ENCODE results near the gene SSNA1.

DNA sequence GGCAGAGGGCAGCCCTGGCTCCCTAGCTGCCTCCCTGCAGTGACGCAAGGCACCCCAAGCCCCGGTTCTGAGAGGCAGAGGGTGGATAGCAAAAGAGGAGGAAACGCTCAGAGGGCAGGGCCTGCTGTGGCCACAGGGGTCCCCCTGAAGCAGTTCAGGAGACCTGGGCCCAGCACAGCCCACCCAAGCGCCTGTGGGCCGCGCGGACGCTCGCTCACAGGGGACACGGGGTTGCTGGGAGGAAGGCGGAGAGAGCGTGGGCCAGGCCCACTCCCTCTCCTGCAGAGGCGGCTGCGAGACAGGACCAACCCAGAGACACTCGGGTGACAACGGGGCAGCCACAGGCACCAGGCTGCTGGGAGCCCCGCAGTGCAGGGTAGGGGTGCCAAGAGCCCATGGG is 8.7 kb upstream of the SSNA1 start:
- TF ChIP-seq RAD21 (IDR thresholded peaks at IDR 0.05; ENCODE audit: low read depth), result no peak
- TF ChIP-seq TAF1 (IDR thresholded peaks at IDR 0.05; ENCODE audit: low read depth), result no peak
- no peak for TF ChIP-seq EP300 (IDR thresholded peaks at IDR 0.05; ENCODE audit: borderline replicate concordance)
- TF ChIP-seq, protein P1, sequence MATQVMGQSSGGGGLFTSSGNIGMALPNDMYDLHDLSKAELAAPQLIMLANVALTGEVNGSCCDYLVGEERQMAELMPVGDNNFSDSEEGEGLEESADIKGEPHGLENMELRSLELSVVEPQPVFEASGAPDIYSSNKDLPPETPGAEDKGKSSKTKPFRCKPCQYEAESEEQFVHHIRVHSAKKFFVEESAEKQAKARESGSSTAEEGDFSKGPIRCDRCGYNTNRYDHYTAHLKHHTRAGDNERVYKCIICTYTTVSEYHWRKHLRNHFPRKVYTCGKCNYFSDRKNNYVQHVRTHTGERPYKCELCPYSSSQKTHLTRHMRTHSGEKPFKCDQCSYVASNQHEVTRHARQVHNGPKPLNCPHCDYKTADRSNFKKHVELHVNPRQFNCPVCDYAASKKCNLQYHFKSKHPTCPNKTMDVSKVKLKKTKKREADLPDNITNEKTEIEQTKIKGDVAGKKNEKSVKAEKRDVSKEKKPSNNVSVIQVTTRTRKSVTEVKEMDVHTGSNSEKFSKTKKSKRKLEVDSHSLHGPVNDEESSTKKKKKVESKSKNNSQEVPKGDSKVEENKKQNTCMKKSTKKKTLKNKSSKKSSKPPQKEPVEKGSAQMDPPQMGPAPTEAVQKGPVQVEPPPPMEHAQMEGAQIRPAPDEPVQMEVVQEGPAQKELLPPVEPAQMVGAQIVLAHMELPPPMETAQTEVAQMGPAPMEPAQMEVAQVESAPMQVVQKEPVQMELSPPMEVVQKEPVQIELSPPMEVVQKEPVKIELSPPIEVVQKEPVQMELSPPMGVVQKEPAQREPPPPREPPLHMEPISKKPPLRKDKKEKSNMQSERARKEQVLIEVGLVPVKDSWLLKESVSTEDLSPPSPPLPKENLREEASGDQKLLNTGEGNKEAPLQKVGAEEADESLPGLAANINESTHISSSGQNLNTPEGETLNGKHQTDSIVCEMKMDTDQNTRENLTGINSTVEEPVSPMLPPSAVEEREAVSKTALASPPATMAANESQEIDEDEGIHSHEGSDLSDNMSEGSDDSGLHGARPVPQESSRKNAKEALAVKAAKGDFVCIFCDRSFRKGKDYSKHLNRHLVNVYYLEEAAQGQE (IDR thresholded peaks at IDR 0.05; ENCODE audit: low read depth), result no peak
- TF ChIP-seq FOXM1 (IDR thresholded peaks at IDR 0.05; ENCODE audit: borderline replicate concordance, low read depth), result no peak
- TF ChIP-seq, protein P2, sequence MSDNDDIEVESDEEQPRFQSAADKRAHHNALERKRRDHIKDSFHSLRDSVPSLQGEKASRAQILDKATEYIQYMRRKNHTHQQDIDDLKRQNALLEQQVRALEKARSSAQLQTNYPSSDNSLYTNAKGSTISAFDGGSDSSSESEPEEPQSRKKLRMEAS (IDR thresholded peaks at IDR 0.05), result no peak
- TF ChIP-seq YY1 (IDR thresholded peaks at IDR 0.05; ENCODE audit: low read depth), result no peak
- TF ChIP-seq TCF12 (IDR thresholded peaks at IDR 0.05; ENCODE audit: low read depth), result no peak

Data from Ishikawa (cell line).